HG03095 (cell line): Measurements from ENCODE around the gene SLC6A3.

Experiments used
- ATAC-seq: cut with Tn5 transposase; IDR thresholded peaks from one replicate; pipeline ENCODE4 v1.9.1; 2021; ENCODE audit warnings: moderate library complexity; ENCODE audit not compliant: unreplicated experiment

Gene SLC6A3

GRCh38 chr5:1445313-1445688 is at the start of gene SLC6A3:
SLC6A3 (minus strand) TSS chr5:1445440; CDS start chr5:1443197, 2,243 bp downstream.
- ATAC-seq, result no peak

DNA sequence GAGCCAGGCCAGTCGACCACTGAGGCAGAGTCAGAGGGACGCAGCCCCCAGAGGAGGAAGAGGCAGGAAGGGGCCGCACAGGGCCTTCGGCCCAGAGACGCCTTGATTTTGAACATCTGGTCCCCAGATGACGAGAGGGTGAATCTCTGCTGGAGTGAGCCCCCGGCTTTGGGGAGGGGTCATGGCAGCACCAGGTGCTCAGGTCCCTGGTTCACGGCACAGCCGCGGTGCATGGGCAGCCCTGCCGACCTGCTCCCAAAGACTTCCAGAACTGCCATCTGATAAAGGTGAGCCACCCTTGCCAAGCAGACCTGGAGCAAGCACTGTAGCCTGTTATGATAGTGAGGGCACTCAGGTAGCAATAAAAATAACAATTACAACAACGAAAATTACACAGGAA is 48.7 kb upstream of the SLC6A3 start:
- no peak for ATAC-seq

- no peak for ATAC-seq
Observed at GRCh38 chr5:1493413-1493812, 48.2 kb upstream of the SLC6A3 start.

- ATAC-seq, result no peak
Observed at GRCh38 chr5:1492757-1493156, 47.5 kb upstream of the SLC6A3 start.

DNA sequence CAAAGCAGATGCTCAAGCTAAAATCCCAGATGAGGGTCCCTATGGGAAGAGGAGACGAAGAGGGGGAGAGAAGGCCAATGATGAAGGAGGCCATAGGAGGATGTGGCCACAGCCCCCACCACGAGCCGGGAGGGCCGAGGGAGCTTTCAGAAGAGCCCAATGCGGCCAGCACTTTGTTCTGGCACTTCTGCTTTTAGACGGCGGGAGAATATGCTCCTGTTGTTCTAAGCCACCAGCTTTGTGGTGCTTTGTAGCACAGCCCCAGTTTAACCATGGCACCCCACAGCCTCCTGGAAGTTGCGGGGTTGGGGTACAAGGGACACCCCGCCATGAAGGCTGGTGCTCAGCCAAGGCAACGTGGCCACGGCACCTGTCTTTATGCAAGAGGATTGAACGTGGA is 45.1 kb upstream of the SLC6A3 start:
- ATAC-seq, result no peak

DNA sequence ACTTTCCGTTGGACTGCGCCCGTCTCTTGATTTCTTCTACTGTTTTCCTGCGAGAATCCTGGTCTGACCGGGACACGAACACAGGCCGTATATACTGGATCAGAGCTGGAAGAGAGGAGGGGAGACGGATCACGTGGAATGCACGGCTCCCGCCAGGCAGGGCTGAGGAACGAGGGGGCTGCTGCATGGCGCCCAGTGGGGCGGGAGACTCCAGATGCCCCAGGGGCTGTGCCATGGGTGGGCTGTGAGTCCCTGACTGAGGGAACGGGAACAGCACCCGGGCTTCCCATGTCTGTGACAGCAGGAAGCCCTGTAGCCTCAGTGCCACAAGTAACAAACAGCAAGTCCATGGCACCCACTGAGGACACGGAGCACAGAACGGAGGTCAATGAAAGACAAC is 44.5 kb upstream of the SLC6A3 start:
- no peak for ATAC-seq

- peak; percentile 45 for ATAC-seq
Observed at GRCh38 chr5:1488882-1489680, 43.8 kb upstream of the SLC6A3 start.

GRCh38 chr5:1487079-1487764 is 42.0 kb upstream of the SLC6A3 start:
- no peak for ATAC-seq

DNA sequence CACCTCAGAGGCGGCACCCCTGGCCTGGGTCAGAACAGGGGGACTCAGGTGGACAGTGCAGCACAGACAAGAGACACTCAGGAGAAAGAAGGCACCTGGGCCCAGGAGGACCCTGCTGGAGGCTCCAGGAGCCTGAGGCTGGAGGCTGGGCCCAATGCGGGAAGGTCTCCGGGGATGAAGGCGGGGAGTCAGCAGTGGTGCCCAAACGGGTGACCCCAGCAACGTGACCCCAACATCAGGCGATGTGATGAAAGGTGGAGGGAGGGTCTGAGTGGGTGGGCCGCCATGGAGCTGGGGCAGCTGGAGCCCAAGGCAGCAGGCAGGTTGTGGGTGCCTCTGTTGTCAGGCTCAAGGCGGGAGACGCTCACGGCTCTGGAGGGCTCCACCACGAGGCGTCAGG is 41.0 kb upstream of the SLC6A3 start:
- ATAC-seq, result no peak

DNA sequence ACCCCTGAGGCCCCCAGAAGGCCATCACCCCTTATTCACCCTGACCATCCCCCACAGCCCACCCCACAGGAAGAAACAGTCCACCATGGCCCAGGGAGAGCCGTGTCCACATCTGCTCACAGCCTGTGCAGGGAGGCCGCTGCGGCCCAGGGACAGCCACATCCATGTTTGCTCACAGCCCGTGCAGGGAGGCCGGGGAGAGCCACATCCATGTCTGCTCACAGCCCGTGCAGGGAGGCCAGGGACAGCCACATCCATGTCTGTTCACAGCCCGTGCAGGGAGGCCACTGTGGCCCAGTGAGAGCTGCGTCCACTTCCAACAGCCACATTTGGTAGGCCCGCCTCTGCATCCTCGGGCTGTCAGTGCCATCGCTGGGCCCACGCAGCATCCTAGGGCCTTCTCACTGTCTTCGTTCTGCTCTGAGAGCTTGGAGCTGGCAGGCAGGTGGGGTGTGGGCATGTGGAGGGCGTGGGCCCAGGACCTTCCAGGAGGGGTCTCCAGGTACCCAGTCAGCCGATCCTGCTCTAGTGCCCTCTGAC is 40.4 kb upstream of the SLC6A3 start:
- no peak for ATAC-seq

GRCh38 chr5:1484730-1485578 is 39.7 kb upstream of the SLC6A3 start:
- ATAC-seq, result peak; percentile 45

- ATAC-seq, result no peak
Observed at GRCh38 chr5:1483856-1484729, 38.9 kb upstream of the SLC6A3 start.

DNA sequence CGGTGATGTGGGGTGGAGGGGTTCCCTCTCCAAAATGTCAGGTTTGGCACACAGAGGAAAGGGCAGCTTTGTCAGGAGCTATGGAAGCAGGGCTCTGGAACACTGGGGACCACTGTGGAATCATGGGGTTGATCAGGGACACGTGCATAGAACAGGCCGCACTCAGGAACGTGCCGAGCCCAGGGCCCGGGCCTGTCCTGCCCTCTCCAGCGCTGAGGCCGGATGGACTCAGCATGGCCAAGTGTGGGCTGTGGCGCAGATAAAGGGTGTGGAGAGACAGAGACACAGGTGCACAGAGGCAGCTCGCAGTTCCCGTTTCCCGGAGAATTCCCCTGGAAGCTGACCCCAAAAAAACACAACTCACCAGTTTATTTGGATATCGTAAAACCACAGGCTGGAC is 37.8 kb upstream of the SLC6A3 start:
- no peak for ATAC-seq

- no peak for ATAC-seq
Observed at GRCh38 chr5:1481959-1482331, 36.7 kb upstream of the SLC6A3 start.

DNA sequence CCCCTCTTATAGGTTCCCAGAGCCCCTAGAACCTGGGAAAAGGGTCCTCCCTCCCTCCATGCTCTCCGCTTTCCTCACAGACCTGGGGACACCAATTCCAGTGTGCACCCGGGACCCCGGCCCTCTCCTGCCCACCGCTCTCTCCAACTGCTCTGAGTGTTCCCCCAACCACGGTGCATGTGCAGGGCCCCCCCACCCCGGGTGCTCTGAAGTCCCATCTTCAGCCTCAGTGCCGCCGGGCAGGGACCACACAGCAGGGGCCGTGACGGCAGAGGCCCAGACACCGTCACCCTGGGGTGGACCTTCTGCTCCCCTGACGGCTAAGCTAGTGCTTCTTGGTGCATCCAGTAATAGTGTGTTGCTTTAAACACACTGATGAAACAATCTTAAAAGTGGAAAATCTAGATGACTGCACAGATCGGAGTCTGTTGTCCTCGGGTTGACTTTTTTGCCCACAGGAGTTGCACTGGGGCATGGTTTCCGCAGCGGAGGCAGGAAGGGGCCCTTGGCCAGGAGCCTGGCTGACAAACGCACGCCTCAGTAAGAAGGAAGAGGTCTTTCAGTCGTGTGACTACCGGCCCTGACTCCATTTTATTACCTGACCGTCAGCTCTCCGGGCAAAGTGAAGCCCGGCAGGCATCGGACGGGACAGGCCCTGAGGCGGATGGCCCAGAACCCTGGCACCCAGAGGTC is 36.2 kb upstream of the SLC6A3 start:
- ATAC-seq, result no peak

GRCh38 chr5:1480806-1481205 is 35.6 kb upstream of the SLC6A3 start:
- ATAC-seq, result no peak

GRCh38 chr5:1480217-1480616 is 35.0 kb upstream of the SLC6A3 start:
- no peak for ATAC-seq

- ATAC-seq, result no peak
Observed at GRCh38 chr5:1479581-1480188, 34.4 kb upstream of the SLC6A3 start.

DNA sequence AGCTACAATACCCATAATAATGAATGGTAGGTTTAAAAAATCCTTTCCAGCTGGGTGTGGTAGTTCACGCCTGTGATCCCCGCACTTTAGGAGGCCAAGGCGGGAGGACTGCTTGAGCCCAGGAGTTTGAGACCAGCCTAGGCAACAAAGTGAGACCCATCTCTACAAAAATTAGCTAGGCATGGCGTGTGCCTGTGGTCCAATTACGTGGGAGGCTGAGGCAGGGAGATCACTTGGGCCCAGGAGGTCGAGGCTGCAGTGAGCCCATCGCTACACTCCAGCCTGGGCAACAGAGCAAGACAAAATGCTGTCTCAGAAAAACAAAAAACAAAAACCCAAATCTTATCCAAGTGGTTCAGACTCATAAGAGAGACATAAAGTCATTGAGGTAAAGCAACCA is 33.8 kb upstream of the SLC6A3 start:
- ATAC-seq, result no peak
